ENCODE results near the gene FAM174C.
"Not testable (repeated sequence)": the region's sequence is repeated elsewhere in the genome, so short reads cannot be mapped to it uniquely, and the experiment has no call there.

Gene FAM174C

DNA sequence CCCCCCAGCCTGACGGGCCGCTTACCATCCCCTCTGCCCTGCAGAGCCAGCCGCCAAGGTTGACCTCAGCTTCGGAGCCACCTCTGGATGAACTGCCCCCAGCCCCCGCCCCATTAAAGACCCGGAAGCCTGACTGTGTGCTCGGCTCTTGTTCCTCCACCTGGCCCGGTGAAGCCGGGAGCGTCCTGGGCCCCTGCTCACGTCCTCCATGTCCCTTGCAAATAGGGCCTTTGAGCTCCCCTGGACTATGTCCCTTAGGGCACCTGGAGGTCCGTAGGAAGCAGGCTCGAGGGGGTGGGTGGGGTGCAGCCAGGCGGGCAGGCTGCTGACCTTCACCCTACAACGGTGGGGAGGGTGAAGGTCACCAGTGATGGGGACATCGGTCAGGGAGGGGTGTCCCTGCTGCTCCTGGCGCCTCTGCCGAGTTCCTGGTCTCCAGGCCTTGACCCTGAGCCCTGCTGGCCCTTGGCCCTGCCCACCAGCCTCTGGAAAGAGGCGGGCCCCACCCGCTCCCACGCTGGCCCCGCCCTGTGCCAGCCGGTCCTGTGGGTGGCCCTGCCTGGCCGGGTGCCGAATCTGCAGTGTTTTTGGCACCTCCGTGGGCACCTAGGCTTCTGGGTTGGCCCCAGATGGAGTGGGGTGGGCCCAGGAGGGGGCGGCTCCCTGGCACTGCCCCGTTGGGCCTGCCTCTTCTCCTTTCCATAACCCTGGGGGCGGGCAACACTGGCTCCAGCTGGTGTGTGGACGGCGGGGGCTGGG is 30.5 kb upstream of the FAM174C start:
- Histone ChIP-seq H3K79me2 (ENCODE audit: insufficient read depth, low read length) (no peaks in the 10 kb centered on the region), H4K20me1 (ENCODE audit: insufficient read depth, low read length) (no peaks in the 10 kb centered on the region), H3K9me3 (ENCODE audit: low read length) (no peaks in the 10 kb centered on the region), H3K4me2 (ENCODE audit: low read length) (peak overlapping the region; percentile 92), H3K4me3 (ENCODE audit: low read depth, low read length, poor library complexity, severe bottlenecking) (peak overlapping the region; percentile 50), H2AFZ (ENCODE audit: low read length) (no peak overlapping the region), H3K9ac (ENCODE audit: low read length) (peak overlapping the region; percentile 60), H3K36me3 (ENCODE audit: insufficient read depth, low read length) (peaks cover 5% of the 10 kb centered on the region; the same call in 1 of the 2 replicates), H3K9me2 (ENCODE audit: low read depth, low read length) (no peaks in the 10 kb centered on the region), H3K27ac (ENCODE audit: low read depth, low read length, poor library complexity, severe bottlenecking) (peak overlapping the region; percentile 71), H3K27me3 (ENCODE audit: insufficient read depth, low read length) (no peaks in the 10 kb centered on the region), H3F3A (ENCODE audit: insufficient read depth, low read length) (no peaks in the 10 kb centered on the region), H3K4me1 (ENCODE audit: insufficient read depth, low read length, severe bottlenecking) (peaks cover 46% of the 10 kb centered on the region)
- TF ChIP-seq EZH2 (IDR thresholded peaks at IDR 0.05; ENCODE audit: borderline replicate concordance, low read length) (no peak), CTCF (IDR thresholded peaks at IDR 0.05; ENCODE audit: low read length) (no peak)

GRCh38 chr19:1245494-1246264 is 29.7 kb upstream of the FAM174C start:
- Histone ChIP-seq H2AFZ (ENCODE audit: low read length) (no peak overlapping the region), H3K27ac (ENCODE audit: low read depth, low read length, poor library complexity, severe bottlenecking) (peak overlapping the region; percentile 20), H3K9ac (ENCODE audit: low read length) (no peak overlapping the region; the same call in 1 of the 2 replicates), H3K36me3 (ENCODE audit: insufficient read depth, low read length) (peaks cover 5% of the 10 kb centered on the region; the same call in 1 of the 2 replicates), H3F3A (ENCODE audit: insufficient read depth, low read length) (no peaks in the 10 kb centered on the region), H3K79me2 (ENCODE audit: insufficient read depth, low read length) (no peaks in the 10 kb centered on the region), H4K20me1 (ENCODE audit: insufficient read depth, low read length) (no peaks in the 10 kb centered on the region), H3K4me1 (ENCODE audit: insufficient read depth, low read length, severe bottlenecking) (peaks cover 42% of the 10 kb centered on the region), H3K27me3 (ENCODE audit: insufficient read depth, low read length) (no peaks in the 10 kb centered on the region), H3K9me3 (ENCODE audit: low read length) (no peaks in the 10 kb centered on the region), H3K4me3 (ENCODE audit: low read depth, low read length, poor library complexity, severe bottlenecking) (peak overlapping the region; percentile 50), H3K4me2 (ENCODE audit: low read length) (peak overlapping the region; percentile 92; the same call in 1 of the 2 replicates), H3K9me2 (ENCODE audit: low read depth, low read length) (no peaks in the 10 kb centered on the region)
- no peak for TF ChIP-seq EZH2 (IDR thresholded peaks at IDR 0.05; ENCODE audit: borderline replicate concordance, low read length)
- TF ChIP-seq CTCF (IDR thresholded peaks at IDR 0.05; ENCODE audit: low read length) = no peak

GRCh38 chr19:1246265-1247087 is 28.9 kb upstream of the FAM174C start:
- H3K79me2 ChIP-seq (ENCODE audit: insufficient read depth, low read length) = not testable (repeated sequence)

More at GRCh38 chr19:1246265-1247087, 28.9 kb upstream of the FAM174C start:
- not testable (repeated sequence) for H3K4me2 ChIP-seq (ENCODE audit: low read length); H2AFZ ChIP-seq (ENCODE audit: low read length); H3K4me3 ChIP-seq (ENCODE audit: low read depth, low read length, poor library complexity, severe bottlenecking); H3K36me3 ChIP-seq (ENCODE audit: insufficient read depth, low read length); H3K27me3 ChIP-seq (ENCODE audit: insufficient read depth, low read length); H4K20me1 ChIP-seq (ENCODE audit: insufficient read depth, low read length); H3K9me3 ChIP-seq (ENCODE audit: low read length); H3K9me2 ChIP-seq (ENCODE audit: low read depth, low read length); H3K9ac ChIP-seq (ENCODE audit: low read length); H3F3A ChIP-seq (ENCODE audit: insufficient read depth, low read length)
- peak overlapping the region; percentile 20 for H3K27ac ChIP-seq (ENCODE audit: low read depth, low read length, poor library complexity, severe bottlenecking)
- peaks cover 37% of the 10 kb centered on the region for H3K4me1 ChIP-seq (ENCODE audit: insufficient read depth, low read length, severe bottlenecking)

Data from OCI-LY1 (cell line).